ACC112 (cell line): ENCODE results near the gene ALKBH8.
"Not testable (repeated sequence)": the region's sequence is repeated elsewhere in the genome, so short reads cannot be mapped to it uniquely, and the experiment has no call there.

Experiments
- H2AFZ ChIP-seq: fragments of 200-600 bp; sonication (generic); one replicate; pipeline ENCODE4 v1.6.0; 2017; ENCODE audit warnings: antibody characterized with exemption, low read length; ENCODE audit not compliant: unreplicated experiment
- H3K27ac ChIP-seq: fragments of 200-600 bp; sonication (generic); 2 replicates; pipeline ENCODE4 v1.5.1; 2014; ENCODE audit warnings: low read depth, mild to moderate bottlenecking, antibody characterized with exemption, low read length, moderate library complexity
- H3K27me3 ChIP-seq: fragments of 200-600 bp; sonication (generic); 2 replicates; pipeline ENCODE4 v1.6.1; 2014; ENCODE audit warnings: mild to moderate bottlenecking, antibody characterized with exemption, low read length, moderate library complexity, mixed read lengths; ENCODE audit not compliant: insufficient read depth
- H3K36me3 ChIP-seq: fragments of 200-600 bp; sonication (generic); 2 replicates; pipeline ENCODE4 v1.6.1; 2016; ENCODE audit warnings: mild to moderate bottlenecking, antibody characterized with exemption, low read length, moderate library complexity, mixed read lengths; ENCODE audit not compliant: insufficient read depth
- H3K4me1 ChIP-seq: fragments of 200-600 bp; sonication (generic); one replicate; pipeline ENCODE4 v1.6.1; 2016; ENCODE audit warnings: low read length, mixed read lengths; ENCODE audit not compliant: insufficient read depth, unreplicated experiment, control insufficient read depth
- H3K4me3 ChIP-seq: fragments of 200-600 bp; sonication (generic); 2 replicates; pipeline ENCODE4 v1.5.1; 2014; ENCODE audit warnings: mild to moderate bottlenecking, low read depth, low read length
- H3K79me2 ChIP-seq: fragments of 200-600 bp; sonication (generic); one replicate; pipeline ENCODE4 v1.6.0; 2016; ENCODE audit warnings: low read length; ENCODE audit not compliant: control insufficient read depth, unreplicated experiment, insufficient read depth

Gene ALKBH8

GRCh38 chr11:107505647-107506225, 59.8 kb downstream of the ALKBH8 start:
- H3K36me3 ChIP-seq: peaks cover 37% of the 10 kb centered on the region

GRCh38 chr11:107504981-107505380, 60.6 kb downstream of the ALKBH8 start:
- H3K79me2 ChIP-seq: no peaks in the 10 kb centered on the region
- peaks cover 37% of the 10 kb centered on the region for H3K36me3 ChIP-seq
- no peaks in the 10 kb centered on the region for H3K4me1 ChIP-seq
- H3K4me3 ChIP-seq: no peak overlapping the region
- H3K27me3 ChIP-seq: no peaks in the 10 kb centered on the region
- no peak overlapping the region for H3K27ac ChIP-seq
- no peak overlapping the region for H2AFZ ChIP-seq

More at GRCh38 chr11:107505647-107506225, 59.8 kb downstream of the ALKBH8 start:
- no peaks in the 10 kb centered on the region for H3K4me1 ChIP-seq
- H2AFZ ChIP-seq: no peak overlapping the region
- H3K27me3 ChIP-seq: no peaks in the 10 kb centered on the region
- H3K4me3 ChIP-seq: no peak overlapping the region
- no peaks in the 10 kb centered on the region for H3K79me2 ChIP-seq
- H3K27ac ChIP-seq: no peak overlapping the region

GRCh38 chr11:107501713-107502112, 63.8 kb downstream of the ALKBH8 start:
- no peaks in the 10 kb centered on the region for H3K79me2 ChIP-seq
- H3K27me3 ChIP-seq: no peaks in the 10 kb centered on the region
- H2AFZ ChIP-seq: no peak overlapping the region
- H3K4me1 ChIP-seq: no peaks in the 10 kb centered on the region
- no peak overlapping the region for H3K4me3 ChIP-seq
- H3K27ac ChIP-seq: no peak overlapping the region
- peaks cover 37% of the 10 kb centered on the region for H3K36me3 ChIP-seq

DNA sequence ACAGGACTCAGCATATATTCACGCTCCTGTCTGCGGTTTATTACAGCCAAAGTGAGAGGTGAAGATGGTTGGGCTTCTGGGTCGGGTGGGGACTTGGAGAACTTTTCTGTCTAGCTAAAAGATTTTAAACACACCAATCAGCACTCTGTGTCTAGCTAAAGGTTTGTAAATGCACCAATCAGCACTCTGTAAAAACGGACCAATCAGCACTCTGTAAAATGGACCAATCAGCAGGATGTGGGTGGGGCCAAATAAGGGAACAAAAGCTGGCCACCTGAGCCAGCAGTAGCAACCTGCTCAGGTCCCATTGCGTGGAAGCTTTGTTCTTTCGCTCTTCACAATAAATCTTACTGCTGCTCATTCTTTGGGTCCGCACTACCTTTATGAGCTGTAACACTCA, 68.2 kb downstream of the ALKBH8 start:
- H3K36me3 ChIP-seq: peaks cover 12% of the 10 kb centered on the region
- not testable (repeated sequence) for H3K4me1 ChIP-seq, H3K27ac ChIP-seq, H3K4me3 ChIP-seq, H3K79me2 ChIP-seq, H2AFZ ChIP-seq, H3K27me3 ChIP-seq

DNA sequence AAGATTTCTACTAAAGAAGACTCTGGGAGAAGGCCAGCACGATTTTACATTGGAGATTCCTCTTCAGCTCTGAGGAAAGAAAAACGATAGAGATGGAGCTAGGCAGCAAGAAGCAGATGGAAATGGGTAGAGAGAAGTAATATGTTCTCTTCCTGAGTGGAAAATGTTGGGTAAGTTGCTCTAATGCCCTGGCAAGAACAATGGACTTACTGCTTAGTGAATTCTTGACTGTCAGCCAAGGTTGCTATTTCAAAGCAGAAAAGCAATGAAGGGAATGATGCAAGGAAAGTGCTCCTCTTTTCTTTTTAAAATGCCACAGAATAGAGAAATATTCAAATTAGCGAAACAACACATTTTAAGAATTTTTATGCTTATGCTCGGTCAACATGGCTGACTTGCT, 69.5 kb downstream of the ALKBH8 start:
- Histone ChIP-seq H3K27me3 (no peaks in the 10 kb centered on the region), H3K79me2 (no peaks in the 10 kb centered on the region), H3K36me3 (no peaks in the 10 kb centered on the region), H3K4me1 (peaks cover 9% of the 10 kb centered on the region), H3K27ac (no peak overlapping the region; the same call in 1 of the 2 replicates), H3K4me3 (no peak overlapping the region), H2AFZ (no peak overlapping the region)

DNA sequence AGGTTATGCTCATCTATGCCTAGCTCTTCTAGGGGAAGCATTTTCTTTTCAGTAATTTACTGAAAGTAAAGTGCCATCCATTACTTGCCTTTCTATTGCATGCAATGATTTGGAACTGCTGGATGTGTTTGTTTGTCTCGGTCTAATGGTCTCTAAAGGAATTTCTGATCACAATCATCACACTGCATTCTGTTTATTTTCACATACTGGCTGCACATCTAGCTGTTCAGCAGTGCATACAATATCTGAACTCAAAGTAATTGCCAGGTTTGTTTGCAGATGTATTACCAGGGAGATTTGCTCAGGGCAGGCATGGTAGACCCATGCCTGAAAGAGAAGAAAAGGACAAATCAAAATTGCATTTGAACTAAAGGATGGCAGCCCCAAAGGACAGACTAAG, 71.5 kb downstream of the ALKBH8 start:
- H3K27me3 ChIP-seq: no peaks in the 10 kb centered on the region
- H2AFZ ChIP-seq: no peak overlapping the region
- H3K4me3 ChIP-seq: no peak overlapping the region
- H3K36me3 ChIP-seq: no peaks in the 10 kb centered on the region
- peaks cover 9% of the 10 kb centered on the region for H3K4me1 ChIP-seq
- H3K79me2 ChIP-seq: no peaks in the 10 kb centered on the region
- no peak overlapping the region for H3K27ac ChIP-seq

GRCh38 chr11:107493117-107493516, 72.4 kb downstream of the ALKBH8 start:
- H2AFZ ChIP-seq: no peak overlapping the region
- H3K27me3 ChIP-seq: no peaks in the 10 kb centered on the region
- no peak overlapping the region for H3K27ac ChIP-seq
- H3K36me3 ChIP-seq: no peaks in the 10 kb centered on the region
- H3K79me2 ChIP-seq: no peaks in the 10 kb centered on the region
- no peak overlapping the region for H3K4me3 ChIP-seq
- peaks cover 9% of the 10 kb centered on the region for H3K4me1 ChIP-seq

DNA sequence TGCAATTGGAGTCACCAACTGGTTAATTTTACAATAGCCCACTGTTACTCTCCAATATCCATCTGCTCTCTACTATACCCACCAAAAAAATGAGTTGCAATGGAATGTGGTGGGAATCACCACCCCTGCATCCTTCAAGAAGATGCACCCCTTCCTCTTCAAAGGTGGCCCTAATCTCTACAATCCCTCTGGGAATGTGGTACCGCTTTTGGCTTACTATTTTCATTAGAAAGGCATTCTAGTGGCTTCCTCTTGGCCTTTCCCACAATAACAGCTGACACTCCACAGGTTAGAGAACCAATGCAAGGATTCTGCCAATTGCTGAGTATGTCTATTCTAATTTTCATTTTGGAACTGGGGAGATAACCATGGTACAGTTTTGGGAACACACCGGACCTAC, 74.7 kb downstream of the ALKBH8 start:
- no peak overlapping the region for H2AFZ ChIP-seq
- no peak overlapping the region for H3K4me3 ChIP-seq
- H3K79me2 ChIP-seq: no peaks in the 10 kb centered on the region
- H3K4me1 ChIP-seq: peaks cover 7% of the 10 kb centered on the region
- H3K27ac ChIP-seq: no peak overlapping the region
- H3K36me3 ChIP-seq: no peaks in the 10 kb centered on the region
- no peaks in the 10 kb centered on the region for H3K27me3 ChIP-seq

DNA sequence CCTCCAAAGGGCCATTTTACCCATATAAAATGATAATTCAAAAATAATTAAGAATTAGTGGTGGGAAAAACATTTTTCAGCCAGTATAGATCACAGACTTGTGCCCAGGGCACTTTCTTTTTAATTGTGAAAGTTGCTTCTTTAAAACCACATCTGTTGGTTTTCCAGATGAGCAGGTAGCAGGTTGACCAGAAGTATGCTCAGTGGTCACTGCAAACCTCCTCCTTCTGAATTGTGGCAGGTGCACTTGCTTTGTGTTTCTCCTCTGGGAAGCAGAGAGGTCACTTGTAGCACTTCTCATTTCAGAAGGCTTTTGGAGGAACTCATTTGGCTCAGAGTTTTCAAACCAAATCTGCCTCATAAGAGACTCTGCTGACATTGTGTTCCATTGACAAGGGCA, 83.3 kb downstream of the ALKBH8 start:
- peaks cover 8% of the 10 kb centered on the region; the same call in 1 of the 2 replicates for H3K27me3 ChIP-seq
- H3K4me3 ChIP-seq: no peak overlapping the region

DNA sequence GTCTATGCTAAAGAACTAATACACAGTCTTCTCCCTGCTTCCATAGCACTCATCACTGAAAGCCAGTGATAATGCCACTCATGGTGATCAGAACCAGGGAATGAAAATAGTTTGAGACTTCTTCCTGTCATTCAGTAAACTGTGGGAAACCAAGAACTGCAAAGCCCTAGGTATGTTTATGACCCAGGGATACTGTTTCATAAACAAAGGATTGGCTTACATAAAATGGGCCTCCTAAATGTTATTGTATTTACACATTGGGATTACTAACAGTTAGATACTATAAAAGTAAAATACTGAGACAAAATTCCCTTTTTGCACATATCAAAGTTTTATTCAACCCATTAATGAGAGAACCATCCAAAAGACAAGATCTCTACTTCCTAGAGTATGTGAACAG, 86.6 kb downstream of the ALKBH8 start:
- H3K4me3 ChIP-seq: no peak overlapping the region
- no peaks in the 10 kb centered on the region for H3K4me1 ChIP-seq
- H3K27me3 ChIP-seq: peaks cover 35% of the 10 kb centered on the region
- H2AFZ ChIP-seq: no peak overlapping the region
- no peak overlapping the region for H3K27ac ChIP-seq
- H3K36me3 ChIP-seq: no peaks in the 10 kb centered on the region
- no peaks in the 10 kb centered on the region for H3K79me2 ChIP-seq

More for the DNA sequence above, 83.3 kb downstream of the ALKBH8 start:
- no peaks in the 10 kb centered on the region for H3K36me3 ChIP-seq
- H3K27ac ChIP-seq: no peak overlapping the region
- no peak overlapping the region for H2AFZ ChIP-seq
- H3K4me1 ChIP-seq: no peaks in the 10 kb centered on the region
- no peaks in the 10 kb centered on the region for H3K79me2 ChIP-seq

DNA sequence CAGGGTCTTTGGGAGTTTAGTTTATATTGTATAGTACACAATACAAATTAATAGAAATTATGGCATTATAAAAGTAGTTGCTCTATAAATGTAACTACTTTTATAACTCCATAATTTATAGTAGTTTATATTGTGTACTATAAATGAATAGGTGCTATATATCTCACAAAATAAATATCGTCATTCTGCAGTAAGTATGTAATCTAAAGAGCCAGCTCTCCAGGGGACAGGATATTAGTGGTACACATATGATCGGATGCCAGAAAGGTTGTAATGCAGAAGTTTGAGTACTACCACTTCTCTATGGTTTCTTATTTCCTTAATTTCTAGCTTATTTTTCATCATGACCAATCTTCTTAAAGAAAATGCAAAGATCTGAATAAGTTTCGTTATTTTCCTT, 87.7 kb downstream of the ALKBH8 start:
- Histone ChIP-seq H3K36me3 (no peaks in the 10 kb centered on the region), H3K27me3 (peaks cover 35% of the 10 kb centered on the region), H3K4me3 (no peak overlapping the region), H3K27ac (no peak overlapping the region), H3K79me2 (no peaks in the 10 kb centered on the region), H3K4me1 (no peaks in the 10 kb centered on the region), H2AFZ (no peak overlapping the region)
